ENCODE data around the gene CGN.

GRCh38 chr1:151513626-151514121 lies 2.5 kb downstream of the CGN start:
- TF ChIP-seq POLR2AphosphoS5 (IDR thresholded peaks at IDR 0.05): no peak
- no peak for TF ChIP-seq CTCF (IDR thresholded peaks at IDR 0.05)
